K562 (cell line): ENCODE results near the gene IL17D. TPM values are rescaled to one million over a fixed set of nuclear protein-coding genes. Genes with fewer than 3 reads are reported as not detected.
"Not testable (repeated sequence)": the region's sequence is repeated elsewhere in the genome, so short reads cannot be mapped to it uniquely, and the experiment has no call there.

Experiments used
- ATAC-seq: fragments of 200-7000 bp; cut with Tn5 transposase; 3 replicates; pipeline ENCODE4 v1.9.1; 2020; ENCODE audit warnings: moderate library complexity
- BruUV-seq: library from RNA; stranded (reverse); fragments of 400-500 nt; replicated peaks from 2 replicates; lab custom pipeline; 2021; lab: Mats Ljungman, UMichigan
- CTCF ChIA-PET: fragments of 300-600 bp; formaldehyde crosslinking; extraction: SDS; loops from one replicate; lab custom pipeline; 2021; ENCODE audit warnings: low intra/inter-chr PET ratio; lab: Yijun Ruan, JAX
- POLR2A ChIA-PET: fragments of 300-600, 350-650 bp; sonication (Branson Sonifier 250); formaldehyde crosslinking; extraction: SDS; loops from one replicate; lab custom pipeline; 2021; ENCODE audit warnings: antibody characterized with exemption, inconsistent platforms; lab: Yijun Ruan, JAX
- DNase-seq, 4 experiments: peaks; one replicate each; pipeline versions ENCODE4 v3.0.0 to v3.0.0-alpha.2; 2011 to 2018; ENCODE audit warnings: low spot score in 3 of 4, mixed read lengths in 3 of 4; ENCODE audit errors: extremely low read depth in 1 of 4
- FAIRE-seq: peaks from 2 replicates; lab custom pipeline; 2011; peaks lifted over from hg19 to GRCh38; lab: Jason Lieb, UNC
- H2AFZ ChIP-seq: 2 replicates; pipeline ENCODE4 v1.6.0; 2011; ENCODE audit warnings: low read depth, low read length, control low read depth, inconsistent platforms
- H3K27ac ChIP-seq: fragments of 200-600 bp; 3 replicates; pipeline ENCODE4 v1.8.0; 2011; ENCODE audit warnings: low read depth, mild to moderate bottlenecking, control low read depth, inconsistent platforms, low read length, moderate library complexity, mixed read lengths; ENCODE audit errors: extremely low read depth
- H3K27me3 ChIP-seq, 2 experiments: fragments of 300-600 bp in 1 of 2; 2 replicates in 1 of 2; 3 replicates in 1 of 2; pipeline versions ENCODE4 v1.6.0 to v1.8.0; 2011; ENCODE audit warnings: inconsistent platforms in 2 of 2, low read length in 2 of 2, mild to moderate bottlenecking in 1 of 2, mixed read lengths in 1 of 2, moderate library complexity in 1 of 2; ENCODE audit not compliant: control insufficient read depth in 2 of 2, insufficient read depth in 2 of 2
- H3K36me3 ChIP-seq: fragments of 300-600 bp; 3 replicates; pipeline ENCODE4 v1.8.0; 2011; ENCODE audit warnings: mild to moderate bottlenecking, low read length, inconsistent platforms; ENCODE audit not compliant: control insufficient read depth, insufficient read depth
- H3K4me1 ChIP-seq, 2 experiments: fragments of 200-600 bp in 1 of 2; replicated peaks in 1 of 2; 2 replicates in 1 of 2; 3 replicates in 1 of 2; pipeline versions ENCODE4 v1.5.1 to v1.8.0; 2011; ENCODE audit warnings: inconsistent platforms in 2 of 2, low read length in 2 of 2, mild to moderate bottlenecking in 1 of 2, mixed read lengths in 1 of 2, moderate library complexity in 1 of 2; ENCODE audit not compliant: control insufficient read depth in 2 of 2, insufficient read depth in 2 of 2
- H3K4me2 ChIP-seq: 2 replicates; pipeline ENCODE4 v1.6.1; 2011; ENCODE audit warnings: low read length, control low read depth, inconsistent platforms, mixed read lengths; ENCODE audit not compliant: insufficient read depth
- H3K4me3 ChIP-seq: fragments of 200-600 bp; sonication (generic), shearing (Covaris generic); 2 replicates; pipeline ENCODE4 v1.5.1; 2016; ENCODE audit warnings: control low read depth, inconsistent platforms
- H3K79me2 ChIP-seq: fragments of 200-600 bp; 3 replicates; pipeline ENCODE4 v1.8.0; 2011; ENCODE audit warnings: low read length, inconsistent platforms; ENCODE audit not compliant: control insufficient read depth, insufficient read depth
- H3K9ac ChIP-seq, 2 experiments: 2 replicates each; pipeline versions ENCODE4 v1.6.0 to v1.6.1; 2011; ENCODE audit warnings: low read depth in 2 of 2, low read length in 2 of 2, control low read depth in 1 of 2, inconsistent platforms in 1 of 2, mild to moderate bottlenecking in 1 of 2, mixed read lengths in 1 of 2; ENCODE audit not compliant: insufficient read depth in 1 of 2
- H3K9me1 ChIP-seq: one replicate; pipeline ENCODE4 v1.6.0; 2011; ENCODE audit warnings: inconsistent platforms, mild to moderate bottlenecking, low read length, moderate library complexity; ENCODE audit not compliant: control insufficient read depth, insufficient read depth
- H3K9me3 ChIP-seq: replicated peaks from 2 replicates; pipeline ENCODE4 v1.5.1; 2011; ENCODE audit warnings: low read depth, low read length, inconsistent platforms; ENCODE audit not compliant: control insufficient read depth, insufficient read depth
- H4K20me1 ChIP-seq: replicated peaks from 2 replicates; pipeline ENCODE4 v1.6.1; 2011; ENCODE audit warnings: low read length, inconsistent platforms, mixed read lengths; ENCODE audit not compliant: control insufficient read depth, insufficient read depth
- ZNF444 ChIP-seq: fragments of 250-450 bp; sonication (Bioruptor Pico); IDR thresholded peaks from 2 replicates; pipeline ENCODE4 v1.4.0; 2020; ENCODE audit warnings: mild to moderate bottlenecking, moderate library complexity
- WGBS: fragments of 100-300 bp; shearing (Covaris generic); methylation state at CpG from one replicate; pipeline ENCODE4 v1.1.6; 2016; ENCODE audit warnings: low coverage, mixed read lengths; ENCODE audit not compliant: insufficient coverage; ENCODE audit errors: missing lambda C conversion rate; 5-methylcytosine and 5-hydroxymethylcytosine counted together
- in situ Hi-C: fragments of 300-500 bp; cut with MboI; formaldehyde crosslinking; loops from 4 replicates; pipeline ENCODE4 v1.15.0; 2018; ENCODE audit warnings: inconsistent platforms, mixed read lengths
- intact Hi-C: fragments of 100-400 bp; cut with micrococcal nuclease; formaldehyde crosslinking; loops from 2 replicates; pipeline ENCODE4 v1.14.2; 2022
- polyA plus RNA-seq, 8 experiments: library from polyadenylated mRNA; depleted of rRNA in 4 of 8; stranded (reverse) in 5 of 8; unstranded in 3 of 8; fragments of >200 nt; fragmentation: Nextera tagmentation in 2 of 8; fragmentation: Illumina TruSeq in 1 of 8; extraction: Ambion mirVana in 2 of 8; extraction: Trizol in 1 of 8; gene quantifications; 2 replicates each; pipeline versions ENCODE4 v1.2.1 to v1.2.3, GENCODE V29; 2011 to 2014; ENCODE audit warnings: inconsistent platforms in 1 of 8, missing spikeins in 1 of 8
- total RNA-seq, 7 experiments: library from RNA; depleted of rRNA in 6 of 7; stranded (reverse); fragments of >200 nt in 6 of 7; fragmentation: Illumina TruSeq in 2 of 7; extraction: Trizol in 2 of 7; gene quantifications; 2 replicates each; pipeline versions ENCODE4 v1.2.1 to v1.2.3, GENCODE V29; 2011 to 2021; ENCODE audit warnings: low replicate concordance in 1 of 7

The IL17D gene
- total and polyA plus RNA-seq, 9 of the 15 experiments (the other 6 are each of a cell fraction or from before 2014, with no cell fraction given) = 0.04 to 0.55 (median 0.13) TPM; not detected in 4

DNA sequence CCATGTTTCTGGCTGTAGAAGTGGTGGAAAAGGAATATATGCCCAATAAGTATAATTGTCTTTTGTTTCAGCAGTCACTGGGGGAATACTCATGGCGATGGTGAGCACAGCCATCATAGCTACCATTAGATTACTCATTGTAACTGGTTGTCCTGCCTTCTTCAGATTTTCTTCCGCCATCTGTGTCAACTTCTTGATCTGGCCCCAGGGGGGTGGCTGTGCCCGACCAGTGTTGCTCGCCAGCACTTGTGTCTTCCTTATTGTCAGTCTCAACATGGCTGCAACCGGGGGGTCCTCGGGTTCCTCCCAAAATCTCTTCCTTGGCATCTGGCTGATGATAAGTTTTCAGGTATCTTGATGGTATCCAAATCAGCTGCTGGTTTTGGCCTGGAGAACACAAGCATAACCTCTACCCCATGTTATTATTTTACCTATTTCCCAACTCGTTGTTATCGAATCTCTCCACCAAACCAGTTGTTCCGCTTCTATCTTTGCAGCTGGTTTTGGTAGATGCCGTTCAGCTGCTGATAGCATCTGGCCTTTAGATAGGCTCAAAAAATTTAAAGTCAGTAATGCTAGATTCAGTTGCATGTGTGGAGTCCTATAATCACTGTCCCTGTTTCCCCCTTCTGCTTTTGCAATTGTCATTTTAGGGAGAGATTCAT is 23.0 kb upstream of the IL17D start:
- no peak for DNase-seq
- Histone ChIP-seq H3K9ac (no peak overlapping the region), H3K79me2 (no peaks in the 10 kb centered on the region), H3K4me2 (no peak overlapping the region), H3K4me3 (no peak overlapping the region), H3K36me3 (no peaks in the 10 kb centered on the region), H3K4me1 (no peaks in the 10 kb centered on the region), H4K20me1 (no peaks in the 10 kb centered on the region), H3K9me1 (no peaks in the 10 kb centered on the region)
- intact Hi-C loops = no loop called here
- FAIRE-seq = no peak
- in situ Hi-C loops = no loop called here
- CTCF ChIA-PET = no interaction called here
- no TSS peak for BruUV-seq
- TF ChIP-seq ZNF444 (CRISPR knock-in tag) = no peak
- TF ChIP-seq, all 486 proteins: peak for 0
- POLR2A ChIA-PET = no interaction called here
- no peak overlapping the region for H2AFZ ChIP-seq
- no peaks in the 10 kb centered on the region for H3K27me3 ChIP-seq
- 69% methylated on average over 8 of the region's 10 CpGs for WGBS
- no peaks in the 10 kb centered on the region for H3K9me3 ChIP-seq
- no peak overlapping the region for H3K27ac ChIP-seq
- ATAC-seq = no peak

GRCh38 chr13:20681481-20681880 is 22.0 kb upstream of the IL17D start:
- 63% methylated on average over 4 of the region's 5 CpGs for WGBS
- H3K9ac ChIP-seq, DNase-seq, in situ Hi-C loops, CTCF ChIA-PET, H3K4me2 ChIP-seq, BruUV-seq, H3K9me3 ChIP-seq, ATAC-seq, H4K20me1 ChIP-seq, H3K27me3 ChIP-seq, H3K4me3 ChIP-seq, H3K9me1 ChIP-seq, intact Hi-C loops, H3K27ac ChIP-seq, H3K4me1 ChIP-seq, H3K36me3 ChIP-seq, H3K79me2 ChIP-seq, FAIRE-seq, H2AFZ ChIP-seq: not testable (repeated sequence)
- POLR2A ChIA-PET = interaction anchor here (0.6 kb wide), 2 partner anchors 146 to 275 kb away, joined by 3 read pairs; no protein-coding TSS in a partner anchor
